SIG-M5 treated with dmso at 0.1 percent for 504 hours (cell line): ENCODE measurements around the gene ZNF763.
"Not testable (repeated sequence)": the region's sequence is repeated elsewhere in the genome, so short reads cannot be mapped to it uniquely, and the experiment has no call there.

Experiments
- DNase-seq: peaks from one replicate; lab custom pipeline; 2025; ENCODE audit not compliant: unreplicated experiment; lab: John Stamatoyannopoulos, UW

ZNF763 gene

GRCh38 chr19:11971041-11971440, 6.2 kb downstream of the ZNF763 start:
- DNase-seq: no peak

- no peak for DNase-seq
Measured at GRCh38 chr19:11973019-11973810, 8.4 kb downstream of the ZNF763 start.

GRCh38 chr19:11978492-11979100, 13.8 kb downstream of the ZNF763 start:
- no peak for DNase-seq

GRCh38 chr19:11979527-11979926, 14.7 kb downstream of the ZNF763 start:
- no peak for DNase-seq

- no peak for DNase-seq
Measured at GRCh38 chr19:11982526-11982925, 17.7 kb downstream of the ZNF763 start.

- DNase-seq: no peak
Measured at GRCh38 chr19:11984986-11985385, 20.1 kb downstream of the ZNF763 start.

- no peak for DNase-seq
Measured at GRCh38 chr19:11986754-11987153, 21.9 kb downstream of the ZNF763 start.

GRCh38 chr19:11987405-11988281, 22.8 kb downstream of the ZNF763 start:
- DNase-seq: peak; percentile 53

- no peak for DNase-seq
Measured at GRCh38 chr19:11989112-11989456, 24.2 kb downstream of the ZNF763 start.

- DNase-seq: not testable (repeated sequence)
Measured at GRCh38 chr19:11991921-11992320, 27.1 kb downstream of the ZNF763 start.

- no peak for DNase-seq
Measured at GRCh38 chr19:11995174-11995573, 30.3 kb downstream of the ZNF763 start.

- no peak for DNase-seq
Measured at GRCh38 chr19:12000152-12000981, 35.5 kb downstream of the ZNF763 start.

- no peak for DNase-seq
Measured at GRCh38 chr19:12015015-12015752, 50.3 kb downstream of the ZNF763 start.

- no peak for DNase-seq
Measured at GRCh38 chr19:12015753-12016116, 50.9 kb downstream of the ZNF763 start.
